CD4-positive, alpha-beta T cell treated with Interleukin-10 for 1 hour (primary cell): Measurements from ENCODE around the gene LY6G6D.

Source experiments
- DNase-seq: peaks from one replicate; pipeline ENCODE4 v3.0.0-alpha.2; 2020

LY6G6D gene

GRCh38 chr6:31737315-31737990 lies 22.3 kb downstream of the LY6G6D start:
- peak; percentile 28 for DNase-seq

- DNase-seq = peak; percentile 83
Measured at GRCh38 chr6:31737991-31738979, 23.1 kb downstream of the LY6G6D start.

DNA sequence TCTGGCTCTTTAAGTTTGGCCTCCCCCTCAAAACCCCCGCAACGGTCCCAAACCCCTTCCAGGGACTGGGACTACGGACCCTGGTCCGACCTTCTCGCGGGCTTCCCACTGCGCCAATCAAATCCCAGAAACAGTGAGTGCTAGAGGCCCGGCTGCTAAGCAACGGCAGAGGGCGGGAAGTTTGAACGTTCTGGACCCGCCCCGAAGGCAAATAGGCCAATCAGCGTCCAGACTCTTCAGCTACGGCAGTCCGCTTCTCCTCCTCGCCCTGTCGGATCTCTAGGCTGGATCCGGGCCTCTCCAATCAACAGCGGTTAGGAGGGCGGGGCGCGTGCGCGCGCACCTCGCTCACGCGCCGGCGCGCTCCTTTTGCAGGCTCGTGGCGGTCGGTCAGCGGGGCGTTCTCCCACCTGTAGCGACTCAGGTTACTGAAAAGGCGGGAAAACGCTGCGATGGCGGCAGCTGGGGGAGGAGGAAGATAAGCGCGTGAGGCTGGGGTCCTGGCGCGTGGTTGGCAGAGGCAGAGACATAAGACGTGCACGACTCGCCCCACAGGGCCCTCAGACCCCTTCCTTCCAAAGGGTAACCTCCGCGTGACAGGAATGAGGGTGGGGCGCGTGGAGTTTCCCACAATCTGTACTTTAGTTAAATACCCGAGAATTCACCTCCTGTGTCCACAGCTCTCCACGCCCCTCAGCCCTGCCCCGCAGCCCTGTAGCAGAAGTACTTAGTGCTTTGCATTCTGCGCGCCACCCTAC lies 24.7 kb downstream of the LY6G6D start, which contains the start of gene MSH5:
MSH5 (plus strand) TSS at position 367 of the 758 bp plus-strand sequence. CDS start 462 bp downstream, outside the sequence.
- DNase-seq = peak; percentile 97

GRCh38 chr6:31740397-31741223 lies 25.5 kb downstream of the LY6G6D start:
- DNase-seq = no peak

GRCh38 chr6:31741815-31742214 lies 26.7 kb downstream of the LY6G6D start:
- no peak for DNase-seq

DNA sequence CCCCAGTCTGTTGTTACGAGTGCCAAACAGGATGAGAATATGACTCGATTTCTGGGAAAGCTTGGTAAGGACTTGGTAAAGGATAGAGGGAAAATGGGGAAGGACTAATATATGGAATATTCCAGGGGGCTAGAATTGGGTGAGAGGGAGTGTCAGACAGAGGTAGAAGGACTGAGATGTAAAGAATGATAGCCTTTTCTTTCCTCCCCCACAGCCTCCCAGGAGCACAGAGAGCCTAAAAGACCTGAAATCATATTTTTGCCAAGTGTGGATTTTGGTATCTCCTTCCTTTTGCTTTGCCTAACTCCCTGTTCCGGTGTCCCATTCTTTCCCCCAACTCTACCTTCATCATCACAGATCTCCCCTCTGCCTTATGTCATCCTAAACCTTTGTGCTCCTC lies 27.7 kb downstream of the LY6G6D start:
- no peak for DNase-seq

- DNase-seq = no peak
Measured at GRCh38 chr6:31744422-31744821, 29.3 kb downstream of the LY6G6D start.

DNA sequence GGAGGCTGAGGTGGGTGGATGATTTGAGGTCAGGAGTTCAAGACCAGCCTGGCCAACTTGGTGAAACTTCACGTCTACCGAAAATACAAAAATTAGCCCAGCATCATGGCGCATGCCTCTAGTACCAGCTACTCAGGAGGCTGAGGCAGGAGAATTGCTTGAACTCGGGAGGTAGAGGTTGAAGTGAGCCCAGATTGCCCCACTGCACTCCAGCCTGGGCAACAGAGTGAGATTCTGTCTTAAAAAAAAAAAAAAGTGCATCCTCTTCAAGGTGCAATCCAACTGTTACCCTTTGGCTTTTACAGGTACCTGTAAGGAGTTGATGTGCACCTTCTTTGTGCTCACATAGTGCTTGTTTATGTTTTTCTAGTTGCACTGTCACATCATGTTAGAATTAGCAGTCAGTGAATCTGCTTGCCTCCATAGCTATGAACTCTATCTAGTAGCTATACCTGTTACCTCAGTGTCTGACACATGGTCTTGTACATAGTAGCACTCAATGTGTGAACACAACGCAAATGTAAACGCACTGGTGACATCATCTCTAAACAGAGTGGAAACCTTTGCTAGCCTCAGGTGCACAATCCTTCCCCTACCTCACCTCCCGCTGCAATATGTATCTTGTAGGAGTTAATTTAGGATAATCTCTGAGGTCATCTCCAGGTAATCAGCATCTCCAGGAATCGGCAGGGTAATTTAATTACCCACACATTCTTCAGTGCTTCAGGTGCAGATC lies 34.3 kb downstream of the LY6G6D start:
- no peak for DNase-seq

- no peak for DNase-seq
Measured at GRCh38 chr6:31750411-31751022, 35.4 kb downstream of the LY6G6D start.

DNA sequence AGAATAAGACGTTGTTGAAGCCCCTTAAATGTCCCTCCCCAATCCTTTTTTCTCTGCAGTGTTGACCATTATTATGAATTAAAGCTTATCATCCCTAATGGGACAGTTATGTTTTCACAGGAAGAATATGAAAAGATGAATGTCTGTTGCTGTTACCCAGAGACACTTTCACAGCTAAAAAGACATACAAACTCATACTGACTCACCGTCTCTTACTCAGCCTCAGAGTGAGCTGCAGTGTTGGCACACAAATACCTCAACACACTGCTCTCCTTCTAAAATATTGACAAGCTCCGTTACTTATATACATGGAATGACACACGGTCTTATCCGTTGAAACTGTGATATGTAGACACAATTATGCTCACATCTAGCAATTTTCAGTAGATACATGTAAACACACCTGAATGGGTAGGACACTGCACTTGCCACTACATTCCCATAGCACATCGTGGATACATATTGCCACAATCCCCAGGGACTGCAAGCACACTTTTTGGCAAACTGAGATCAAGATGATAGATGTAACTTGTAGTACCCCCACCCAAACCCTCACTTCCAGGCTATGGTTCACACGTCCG lies 37.7 kb downstream of the LY6G6D start:
- DNase-seq = no peak

DNA sequence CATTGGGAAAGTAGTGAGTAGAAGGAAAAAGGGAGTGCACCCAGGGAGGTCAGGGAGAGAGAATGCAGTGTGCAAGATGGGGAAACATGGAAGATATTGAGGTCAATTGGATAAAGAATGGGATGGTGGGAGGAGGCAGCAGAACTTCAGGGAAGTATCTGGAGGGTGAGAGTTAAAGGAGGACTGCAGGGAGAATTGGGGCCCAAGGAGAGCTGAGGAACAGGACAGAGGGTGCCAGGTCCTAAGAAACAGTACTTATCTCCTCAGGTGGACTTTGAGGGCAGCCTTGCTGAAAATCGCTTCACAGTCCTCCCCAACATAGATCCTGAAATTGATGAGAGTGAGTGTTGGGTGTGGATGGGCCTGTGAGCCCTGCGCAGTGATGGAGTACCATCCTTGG lies 43.1 kb downstream of the LY6G6D start:
- DNase-seq = no peak

DNA sequence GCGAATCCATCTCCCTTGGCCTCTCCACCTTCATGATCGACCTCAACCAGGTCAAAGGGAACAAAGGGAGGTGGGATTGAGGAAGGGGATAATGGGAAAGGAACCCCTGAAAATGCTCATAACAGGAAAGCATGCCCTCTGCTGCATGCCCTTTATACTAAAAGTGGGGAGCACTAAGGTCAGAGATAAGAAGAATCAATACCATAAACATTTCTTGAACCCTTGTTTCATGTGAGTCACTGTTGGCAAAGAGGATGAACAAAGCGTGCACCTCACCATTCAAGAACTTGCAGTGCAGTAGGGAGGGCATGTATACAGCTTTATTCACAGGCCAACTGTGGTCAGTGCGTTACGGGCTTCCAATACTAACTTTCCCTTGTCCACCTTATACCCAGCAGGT lies 45.6 kb downstream of the LY6G6D start:
- DNase-seq = no peak

DNA sequence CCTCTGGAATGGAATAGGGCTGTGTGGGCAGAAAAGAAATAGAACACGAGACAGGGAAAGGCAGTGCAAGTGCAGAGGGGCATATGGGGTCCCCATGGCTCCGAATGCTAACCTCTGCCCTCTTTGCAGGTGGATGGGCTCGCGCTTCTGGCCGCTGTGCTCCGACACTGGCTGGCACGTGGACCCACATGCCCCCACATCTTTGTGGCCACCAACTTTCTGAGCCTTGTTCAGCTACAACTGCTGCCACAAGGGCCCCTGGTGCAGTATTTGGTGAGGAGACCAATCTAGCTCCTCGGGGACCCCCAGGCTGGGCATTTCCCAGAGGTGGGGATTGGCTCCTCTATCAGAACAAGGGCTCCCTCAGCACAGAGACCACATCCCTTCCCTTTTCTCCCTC lies 46.2 kb downstream of the LY6G6D start:
- no peak for DNase-seq

DNA sequence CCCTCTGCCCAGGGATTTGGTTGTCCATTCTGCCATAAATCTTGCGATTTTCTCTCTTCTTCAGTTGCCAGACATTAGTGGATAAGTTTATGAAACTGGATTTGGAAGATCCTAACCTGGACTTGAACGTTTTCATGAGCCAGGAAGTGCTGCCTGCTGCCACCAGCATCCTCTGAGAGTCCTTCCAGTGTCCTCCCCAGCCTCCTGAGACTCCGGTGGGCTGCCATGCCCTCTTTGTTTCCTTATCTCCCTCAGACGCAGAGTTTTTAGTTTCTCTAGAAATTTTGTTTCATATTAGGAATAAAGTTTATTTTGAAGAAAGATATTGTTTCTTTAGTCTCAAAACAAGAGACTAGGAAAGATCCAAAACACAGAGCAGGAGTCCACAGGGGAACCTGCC lies 47.2 kb downstream of the LY6G6D start, which contains the start of gene SAPCD1:
SAPCD1 (plus strand) TSS at position 301 of the 400 bp plus-strand sequence. CDS start 399 bp downstream, outside the sequence.
- no peak for DNase-seq

- DNase-seq = no peak
Measured at GRCh38 chr6:31762878-31763618, 47.9 kb downstream of the LY6G6D start.

DNA sequence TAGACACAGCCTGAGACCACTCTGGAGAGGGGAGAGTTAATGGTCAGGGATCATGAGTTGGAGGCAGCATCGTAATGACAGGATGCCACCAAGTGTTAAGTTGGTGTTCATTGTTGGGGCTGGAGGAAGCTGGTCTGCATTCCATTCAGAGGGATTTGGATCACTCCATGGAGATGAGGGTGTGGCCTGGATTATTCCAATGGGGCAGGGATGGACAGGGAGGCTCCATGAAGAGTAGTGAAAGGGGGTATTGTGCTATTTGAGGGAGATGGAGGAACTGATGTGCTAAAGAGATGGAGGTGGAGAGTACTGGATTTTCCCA lies 48.4 kb downstream of the LY6G6D start:
- DNase-seq = no peak

DNA sequence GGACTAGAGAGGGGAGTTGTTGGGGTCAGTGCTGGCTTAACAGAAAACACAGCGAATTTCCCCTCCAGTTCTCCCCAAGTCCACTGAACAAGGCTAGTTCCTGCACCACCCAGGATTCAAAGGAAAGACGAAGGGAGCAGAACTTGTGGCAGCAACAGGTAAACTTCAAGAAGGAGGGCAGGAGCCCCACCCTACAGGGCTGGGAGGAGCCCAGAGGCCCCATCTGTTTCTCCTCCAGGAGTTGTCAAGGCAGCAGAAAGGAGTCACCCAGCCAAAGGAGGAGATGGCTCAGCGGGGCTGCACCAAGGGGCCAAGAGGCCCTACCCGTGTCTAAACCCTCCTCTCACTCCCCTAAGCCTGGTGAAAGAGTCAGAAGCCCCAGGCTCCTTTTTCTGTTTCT lies 49.0 kb downstream of the LY6G6D start:
- DNase-seq = no peak

DNA sequence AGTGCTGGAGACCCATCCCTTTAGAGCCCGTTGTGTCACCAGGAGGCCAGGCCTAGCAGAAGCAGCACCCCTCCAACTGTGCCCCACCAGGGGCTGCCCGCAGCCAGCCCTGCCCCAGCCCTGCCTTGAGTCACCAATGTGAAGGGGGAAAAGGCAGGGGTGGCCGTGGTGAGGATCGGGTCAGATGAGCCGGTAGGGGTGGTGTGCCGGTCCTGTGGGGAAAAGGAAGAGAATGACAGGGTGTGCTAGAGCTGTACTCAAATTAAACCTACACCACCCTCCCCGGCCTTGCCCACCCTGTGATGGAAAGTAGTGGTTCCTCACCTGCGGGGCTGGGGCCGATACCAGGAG lies 50.4 kb downstream of the LY6G6D start:
- DNase-seq = no peak

DNA sequence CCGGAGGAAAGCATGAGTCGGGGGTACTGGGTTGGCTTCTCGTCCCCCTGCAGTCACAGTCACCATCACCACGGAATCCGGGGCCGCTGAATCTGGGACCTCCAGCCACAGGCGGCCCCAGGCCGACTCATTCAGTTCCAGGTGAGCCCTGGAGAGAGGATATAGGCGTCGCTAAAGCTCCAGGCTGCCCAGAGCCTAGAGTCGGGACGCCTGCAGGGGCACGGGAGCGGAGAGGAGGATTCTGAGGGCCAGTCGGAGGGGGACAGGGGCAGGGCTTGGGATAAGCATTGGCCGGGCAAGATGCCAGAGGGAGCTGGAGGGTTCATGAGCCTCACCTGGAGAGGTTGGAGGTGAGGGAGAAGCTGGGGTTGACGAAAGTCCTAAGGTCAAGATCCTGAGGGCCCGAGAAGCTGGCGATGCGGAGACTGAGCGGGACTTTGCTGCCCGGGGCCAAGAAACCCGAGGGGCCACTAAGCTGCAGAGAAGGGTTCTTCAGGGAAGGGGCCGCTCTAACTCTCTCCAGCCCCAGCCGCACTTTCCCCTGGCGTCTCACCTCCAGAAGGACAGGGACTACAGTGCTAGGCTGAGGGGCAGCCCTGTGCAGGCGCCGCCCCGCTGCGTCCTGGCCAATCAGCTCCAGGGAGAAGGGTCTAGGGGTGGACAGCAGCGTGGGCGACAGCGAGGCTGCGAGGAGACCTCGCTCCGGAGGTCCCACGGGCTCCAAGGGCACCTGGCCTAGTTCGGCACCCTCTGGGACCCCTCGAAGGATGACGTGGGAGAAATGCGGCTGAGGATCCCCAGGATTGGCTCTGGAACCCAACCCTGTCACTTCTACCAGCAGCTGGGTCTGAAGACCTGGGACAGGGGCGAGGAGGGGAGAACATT lies 51.0 kb downstream of the LY6G6D start:
- DNase-seq = no peak
